Activated naive CD8-positive, alpha-beta T cell treated with anti-CD3 and anti-CD28 coated beads, Interleukin-2, amount 50 U/mL, for 24 hours (primary cell): Measurements from ENCODE around the gene EDNRA.

Experiments used
- ATAC-seq: fragments of 150-1000 bp; cut with Tn5 transposase; one replicate; pipeline ENCODE4 v1.10.0; 2021
- DNase-seq: peaks from one replicate; pipeline ENCODE4 v3.0.0; 2021
- H3K27ac Mint-ChIP-seq: one replicate; pipeline ENCODE4 v1.8.0; 2021; ENCODE audit warnings: mild to moderate bottlenecking, mixed read lengths
- H3K27me3 Mint-ChIP-seq: one replicate; pipeline ENCODE4 v1.8.0; 2021; ENCODE audit warnings: mixed read lengths
- H3K36me3 Mint-ChIP-seq: one replicate; pipeline ENCODE4 v1.8.0; 2021; ENCODE audit warnings: low read depth, mixed read lengths
- H3K4me1 Mint-ChIP-seq: one replicate; pipeline ENCODE4 v1.8.0; 2021; ENCODE audit warnings: mixed read lengths
- H3K4me3 Mint-ChIP-seq: one replicate; pipeline ENCODE4 v1.8.0; 2021; ENCODE audit warnings: mild to moderate bottlenecking, moderate library complexity, mixed read lengths
- H3K9me3 Mint-ChIP-seq: one replicate; pipeline ENCODE4 v1.8.0; 2021; ENCODE audit warnings: mixed read lengths

The EDNRA gene

DNA sequence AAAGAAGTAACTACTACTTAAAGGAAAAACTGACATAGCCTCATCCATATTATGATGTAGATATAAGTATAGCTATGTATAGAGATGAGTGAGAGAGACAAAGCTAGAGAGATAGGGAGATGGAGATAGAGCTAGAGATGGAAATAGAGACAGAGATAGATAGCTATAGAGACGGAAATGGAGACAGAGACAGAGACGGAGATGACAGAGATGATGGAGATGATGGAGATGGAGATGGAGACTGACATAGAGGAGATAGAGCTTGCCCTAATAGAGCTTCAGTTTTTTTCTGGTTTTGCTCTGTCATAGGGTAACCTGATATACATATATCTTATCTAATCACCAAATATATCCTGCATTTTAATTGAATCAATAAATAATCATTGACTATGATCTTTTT is 4.3 kb downstream of the EDNRA start:
- no peak overlapping the region for H3K27ac Mint-ChIP-seq
- H3K4me1 Mint-ChIP-seq = peaks cover 3% of the 10 kb centered on the region
- H3K27me3 Mint-ChIP-seq = peaks cover 18% of the 10 kb centered on the region
- H3K36me3 Mint-ChIP-seq = no peaks in the 10 kb centered on the region
- no peak overlapping the region for H3K4me3 Mint-ChIP-seq
- H3K9me3 Mint-ChIP-seq = no peaks in the 10 kb centered on the region
- ATAC-seq (no peak), DNase-seq (no peak)

DNA sequence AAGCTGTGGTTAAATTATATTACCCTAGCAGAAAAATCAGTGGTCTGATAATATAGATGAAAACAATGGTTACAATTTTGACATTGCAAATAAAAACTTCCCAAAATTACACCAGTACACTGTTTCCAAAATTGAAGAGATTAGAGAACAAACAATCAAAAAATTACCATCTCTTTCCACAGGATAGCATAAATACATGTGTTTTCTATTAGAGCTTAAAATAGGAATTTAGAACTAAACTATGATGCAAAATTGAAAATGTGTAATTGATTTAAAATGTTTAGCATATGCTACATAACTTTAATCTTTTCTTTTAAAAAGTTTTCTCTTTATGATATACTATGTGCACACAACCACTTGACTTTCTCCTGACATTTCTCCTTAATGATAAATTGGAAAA is 6.7 kb downstream of the EDNRA start:
- Mint-ChIP-seq H3K4me3 (no peak overlapping the region), H3K27me3 (peaks cover 1% of the 10 kb centered on the region), H3K4me1 (no peaks in the 10 kb centered on the region), H3K36me3 (no peaks in the 10 kb centered on the region), H3K27ac (no peak overlapping the region), H3K9me3 (no peaks in the 10 kb centered on the region)
- DNase-seq (no peak), ATAC-seq (no peak)

DNA sequence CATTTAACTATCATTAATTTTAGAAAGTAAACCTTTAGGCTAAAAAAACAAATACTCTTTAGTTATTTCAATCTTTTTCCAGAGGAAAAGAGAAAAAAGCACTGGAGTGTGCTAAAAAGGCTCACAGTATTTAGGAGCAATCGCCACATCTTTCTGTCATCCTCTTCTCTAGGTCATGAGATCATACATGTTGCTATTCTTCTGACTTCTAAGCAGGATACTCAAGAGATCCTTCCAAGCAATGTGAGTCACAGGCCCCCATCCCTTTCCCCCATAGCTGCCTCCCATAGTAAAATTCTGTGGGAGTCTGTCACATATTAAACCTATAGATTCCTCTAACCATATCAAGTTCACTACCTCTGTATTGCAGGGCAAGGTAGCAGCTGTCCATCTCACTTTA is 7.7 kb downstream of the EDNRA start:
- Mint-ChIP-seq H3K4me3 (no peak overlapping the region), H3K36me3 (no peaks in the 10 kb centered on the region), H3K27me3 (no peaks in the 10 kb centered on the region), H3K9me3 (no peaks in the 10 kb centered on the region), H3K27ac (no peak overlapping the region), H3K4me1 (no peaks in the 10 kb centered on the region)
- DNase-seq (no peak), ATAC-seq (no peak)

DNA sequence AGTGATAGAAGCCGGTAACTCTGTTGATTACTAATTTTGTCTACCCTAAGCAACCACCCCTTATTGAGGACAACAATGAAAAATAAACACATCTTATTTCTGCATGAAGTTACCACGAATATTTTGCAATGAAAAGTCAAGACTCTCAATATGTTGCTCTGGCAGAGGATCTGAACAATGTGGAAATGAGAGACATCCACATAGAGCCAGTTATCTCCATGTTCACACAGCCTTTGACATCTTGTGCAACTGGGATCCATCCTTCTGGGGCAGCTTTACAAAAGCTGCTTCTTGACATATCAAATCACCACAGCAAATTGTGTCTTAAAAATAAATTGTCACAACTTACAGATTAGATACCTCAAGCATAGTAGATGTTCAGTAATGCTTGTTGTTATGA is 10.2 kb downstream of the EDNRA start:
- Mint-ChIP-seq H3K27me3 (no peaks in the 10 kb centered on the region), H3K4me1 (no peaks in the 10 kb centered on the region)
- DNase-seq = no peak

DNA sequence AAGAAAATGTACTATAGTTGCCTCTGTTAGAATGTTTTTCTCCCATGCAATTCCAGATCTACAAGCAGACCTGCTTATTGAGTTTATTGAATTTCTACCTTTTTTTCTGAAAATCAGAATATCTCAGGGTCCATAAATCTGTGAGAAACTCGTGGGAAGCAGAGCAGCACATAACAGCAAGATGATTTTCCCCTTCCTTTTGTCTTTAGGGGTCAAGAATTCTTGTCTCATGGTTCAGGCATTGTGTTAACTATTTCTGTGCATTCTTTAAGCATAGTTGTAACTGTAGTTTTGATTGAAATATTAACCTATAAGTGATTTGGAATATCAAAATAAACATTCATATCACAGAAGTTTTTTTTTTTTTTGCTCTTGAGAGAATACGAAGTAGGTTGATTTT is 11.4 kb downstream of the EDNRA start:
- Mint-ChIP-seq H3K27ac (no peak overlapping the region), H3K4me3 (no peak overlapping the region)

More for the DNA sequence above, 10.2 kb downstream of the EDNRA start:
- H3K9me3 Mint-ChIP-seq = no peaks in the 10 kb centered on the region
- no peak overlapping the region for H3K27ac Mint-ChIP-seq
- no peaks in the 10 kb centered on the region for H3K36me3 Mint-ChIP-seq
- ATAC-seq = no peak
- H3K4me3 Mint-ChIP-seq = no peak overlapping the region

DNA sequence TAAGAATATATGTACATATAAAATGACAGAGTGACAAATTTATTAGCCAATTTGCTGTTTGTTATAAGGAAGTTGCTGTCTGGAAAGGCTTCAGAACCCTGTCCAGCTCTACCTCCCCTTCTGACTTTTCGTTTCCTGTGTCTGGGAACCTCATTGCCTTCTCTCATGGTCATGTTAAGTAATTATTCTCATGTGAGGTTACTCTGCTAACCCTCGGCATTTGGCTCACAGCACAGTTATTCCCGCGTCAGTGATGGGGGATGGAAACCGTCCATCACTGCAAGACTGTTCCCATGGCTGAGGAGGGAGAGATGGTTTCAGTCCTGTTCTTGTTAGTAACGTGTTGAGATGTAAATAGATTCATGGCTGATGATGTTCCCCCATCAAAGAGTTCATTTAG is 11.9 kb downstream of the EDNRA start:
- Mint-ChIP-seq H3K4me1 (no peaks in the 10 kb centered on the region), H3K4me3 (no peak overlapping the region), H3K27me3 (no peaks in the 10 kb centered on the region), H3K36me3 (no peaks in the 10 kb centered on the region), H3K27ac (no peak overlapping the region), H3K9me3 (no peaks in the 10 kb centered on the region)
- DNase-seq (no peak), ATAC-seq (no peak)

More for the DNA sequence above, 11.4 kb downstream of the EDNRA start:
- no peaks in the 10 kb centered on the region for H3K9me3 Mint-ChIP-seq
- H3K27me3 Mint-ChIP-seq = no peaks in the 10 kb centered on the region
- no peaks in the 10 kb centered on the region for H3K36me3 Mint-ChIP-seq
- ATAC-seq = no peak
- no peak for DNase-seq
- no peaks in the 10 kb centered on the region for H3K4me1 Mint-ChIP-seq

DNA sequence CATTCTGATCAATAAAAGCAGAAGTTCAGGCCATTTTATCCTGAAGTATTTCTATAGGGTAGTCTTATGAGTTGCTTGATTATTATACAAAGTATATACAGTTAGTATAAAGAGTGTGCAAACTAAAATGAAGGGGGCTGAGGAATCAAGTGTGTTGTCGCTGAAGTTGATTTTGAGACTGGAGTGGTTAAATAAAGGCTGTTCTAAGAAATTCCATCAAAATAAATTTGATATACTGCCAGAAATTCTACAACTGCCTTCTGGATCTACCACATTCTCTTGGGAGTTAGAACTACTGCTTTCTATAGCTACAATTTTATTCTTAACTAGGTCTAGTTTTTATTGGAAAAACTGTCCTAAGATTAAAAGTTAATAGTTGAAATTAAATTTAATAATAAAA is 12.4 kb downstream of the EDNRA start:
- H3K4me3 Mint-ChIP-seq = no peak overlapping the region
- DNase-seq (no peak), ATAC-seq (no peak)
- no peaks in the 10 kb centered on the region for H3K27me3 Mint-ChIP-seq
- no peaks in the 10 kb centered on the region for H3K9me3 Mint-ChIP-seq
- H3K36me3 Mint-ChIP-seq = no peaks in the 10 kb centered on the region
- H3K27ac Mint-ChIP-seq = no peak overlapping the region
- H3K4me1 Mint-ChIP-seq = no peaks in the 10 kb centered on the region

DNA sequence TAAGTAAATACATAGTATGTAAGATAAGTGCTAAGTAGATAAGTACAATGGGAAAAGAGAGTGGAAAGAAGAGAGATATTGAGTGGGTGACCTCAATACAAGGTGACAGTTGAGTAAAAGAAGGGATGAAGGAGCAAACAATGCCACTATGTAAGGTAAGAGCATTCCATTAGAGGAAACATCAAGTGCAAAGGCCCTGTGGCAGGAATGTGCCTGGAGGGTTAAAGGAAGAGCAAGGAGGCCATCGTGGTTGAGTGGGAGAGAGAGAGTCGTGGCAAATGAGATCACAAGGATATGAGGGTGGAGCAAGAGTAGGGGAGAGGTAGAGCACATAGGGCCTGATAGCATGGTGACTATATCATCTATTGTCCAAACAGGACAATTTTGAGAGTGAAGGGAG is 13.4 kb downstream of the EDNRA start:
- Mint-ChIP-seq H3K4me3 (no peak overlapping the region), H3K36me3 (no peaks in the 10 kb centered on the region), H3K4me1 (no peaks in the 10 kb centered on the region), H3K9me3 (no peaks in the 10 kb centered on the region), H3K27ac (no peak overlapping the region), H3K27me3 (no peaks in the 10 kb centered on the region)
- ATAC-seq = no peak
- DNase-seq = no peak

DNA sequence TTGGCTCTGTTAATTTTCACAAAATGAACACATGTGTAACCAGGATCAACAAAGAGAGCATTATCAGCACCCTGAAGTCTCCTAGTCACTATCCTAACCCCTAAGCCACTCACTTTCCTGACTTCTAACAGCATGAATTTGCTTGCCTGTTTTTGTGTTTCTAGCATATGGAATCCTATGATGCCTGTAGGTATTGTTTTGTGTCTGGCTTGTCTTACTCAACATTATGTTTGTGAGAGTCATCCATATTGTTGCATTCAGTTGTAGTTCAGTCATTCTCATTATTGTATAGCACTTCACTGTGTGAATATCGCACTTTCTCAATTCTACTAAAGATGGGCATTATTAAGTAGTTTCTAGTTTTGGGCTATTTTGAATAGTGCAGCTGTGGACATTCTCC is 15.6 kb downstream of the EDNRA start:
- no peaks in the 10 kb centered on the region for H3K36me3 Mint-ChIP-seq
- no peaks in the 10 kb centered on the region for H3K9me3 Mint-ChIP-seq
- no peak for DNase-seq
- H3K4me1 Mint-ChIP-seq = no peaks in the 10 kb centered on the region
- ATAC-seq = no peak
- no peak overlapping the region for H3K4me3 Mint-ChIP-seq
- H3K27me3 Mint-ChIP-seq = peaks cover 9% of the 10 kb centered on the region
- H3K27ac Mint-ChIP-seq = no peak overlapping the region

DNA sequence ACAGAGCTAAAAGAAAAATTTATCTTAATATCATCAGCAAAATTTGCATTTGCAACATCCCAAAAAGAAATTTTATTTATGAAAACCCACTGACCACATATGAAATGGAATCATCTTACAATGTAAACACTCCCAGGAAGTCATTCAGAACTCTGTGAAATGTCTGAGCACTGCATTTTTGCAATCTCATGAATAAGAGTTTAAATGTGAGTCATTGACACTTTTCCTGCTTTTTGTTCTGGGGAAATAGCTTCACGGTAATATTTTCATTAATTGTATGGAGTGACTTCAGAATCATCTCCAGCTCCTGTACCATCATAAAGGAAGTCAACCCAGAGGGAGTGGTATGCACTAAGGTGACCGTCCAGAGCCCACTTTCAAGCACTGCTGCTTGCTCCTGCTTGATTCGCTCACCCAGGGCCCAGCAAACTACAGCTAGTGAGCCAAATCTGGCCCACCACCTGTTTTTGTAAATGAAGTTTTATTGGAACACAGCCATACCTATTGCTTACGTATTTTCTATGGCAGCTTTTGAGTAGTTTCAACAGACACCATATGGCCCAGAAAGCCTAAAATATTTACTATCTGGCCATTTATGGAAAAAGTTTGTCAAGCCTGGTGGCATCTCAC is 17.2 kb downstream of the EDNRA start:
- Mint-ChIP-seq H3K27me3 (peaks cover 12% of the 10 kb centered on the region), H3K9me3 (no peaks in the 10 kb centered on the region), H3K27ac (no peak overlapping the region), H3K4me3 (no peak overlapping the region), H3K36me3 (no peaks in the 10 kb centered on the region), H3K4me1 (no peaks in the 10 kb centered on the region)
- DNase-seq (no peak), ATAC-seq (no peak)

DNA sequence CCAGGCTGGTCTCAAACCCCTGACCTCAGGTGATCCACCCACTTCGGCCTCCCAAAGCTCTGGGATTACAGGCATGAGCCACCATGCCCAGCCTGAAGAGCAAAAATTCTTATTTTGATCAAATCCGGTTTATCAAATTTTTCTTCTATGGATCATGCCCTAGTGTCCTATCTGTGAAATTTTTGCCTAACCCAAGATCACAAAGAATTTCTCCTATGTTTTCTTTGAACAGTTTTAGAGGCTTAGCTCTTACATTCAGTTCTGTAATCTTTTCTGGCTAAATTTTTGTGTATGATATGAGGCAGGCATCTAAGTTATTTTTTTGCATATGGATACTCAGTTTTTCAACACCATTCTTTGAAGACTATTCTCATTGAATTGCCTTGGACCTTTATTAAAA is 27.4 kb downstream of the EDNRA start:
- no peaks in the 10 kb centered on the region for H3K36me3 Mint-ChIP-seq
- H3K27ac Mint-ChIP-seq = no peak overlapping the region
- peaks cover 12% of the 10 kb centered on the region for H3K27me3 Mint-ChIP-seq
- no peaks in the 10 kb centered on the region for H3K4me1 Mint-ChIP-seq
- DNase-seq (no peak), ATAC-seq (no peak)
- no peak overlapping the region for H3K4me3 Mint-ChIP-seq
- H3K9me3 Mint-ChIP-seq = no peaks in the 10 kb centered on the region

DNA sequence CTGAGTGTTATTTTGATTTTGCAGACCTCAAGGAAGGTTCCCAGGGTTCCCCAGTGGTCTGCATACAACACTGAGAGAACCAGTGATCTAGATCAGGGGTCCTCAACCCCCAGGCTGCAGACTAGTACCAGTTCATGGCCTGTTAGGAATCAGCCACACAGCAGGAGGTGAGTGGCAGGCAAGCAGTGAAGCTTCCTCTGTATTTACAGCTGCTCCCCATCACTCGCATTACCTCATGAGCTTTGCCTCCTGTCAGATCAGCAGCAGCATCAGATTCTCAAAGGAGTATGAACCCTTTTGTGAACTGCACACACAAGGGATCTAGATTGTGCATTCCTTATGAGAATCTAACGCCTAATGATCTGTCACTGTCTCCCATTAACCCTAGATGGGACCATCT is 28.5 kb downstream of the EDNRA start:
- Mint-ChIP-seq H3K27ac (no peak overlapping the region), H3K4me3 (no peak overlapping the region), H3K27me3 (peaks cover 10% of the 10 kb centered on the region), H3K4me1 (no peaks in the 10 kb centered on the region), H3K9me3 (no peaks in the 10 kb centered on the region), H3K36me3 (no peaks in the 10 kb centered on the region)
- DNase-seq (no peak), ATAC-seq (no peak)

DNA sequence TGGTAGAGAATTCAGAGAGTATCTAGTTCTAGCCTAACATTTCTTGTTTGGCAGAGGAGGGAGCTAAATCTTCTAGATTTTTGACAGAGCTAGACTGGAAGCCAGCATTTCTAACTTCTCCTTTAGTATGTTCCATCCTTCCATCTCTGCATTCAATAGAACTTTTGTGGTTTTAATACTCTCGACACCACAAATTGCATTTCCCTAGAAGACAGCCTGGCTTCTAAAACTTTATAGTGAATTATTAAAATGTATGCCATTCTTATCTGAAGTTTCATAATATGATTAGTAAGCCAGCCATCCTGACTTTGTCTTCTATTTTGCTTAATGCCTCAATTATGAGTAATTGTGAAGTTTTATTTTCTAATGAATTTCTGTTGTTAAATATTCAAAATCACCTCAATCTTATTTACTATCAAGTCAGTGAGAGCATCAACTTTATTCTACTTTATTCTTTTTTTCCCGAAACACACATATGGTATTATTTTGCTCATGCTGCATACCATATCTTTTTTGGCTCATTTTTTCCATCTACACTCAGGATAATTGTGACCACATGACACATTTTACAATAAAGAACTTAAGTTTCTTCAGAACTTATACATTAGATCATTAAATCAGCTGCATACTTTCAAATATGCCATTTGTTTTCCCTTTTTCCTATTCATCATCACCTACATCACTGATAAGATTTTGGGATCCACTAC is 30.2 kb downstream of the EDNRA start:
- ATAC-seq = no peak
- Mint-ChIP-seq H3K36me3 (no peaks in the 10 kb centered on the region), H3K27me3 (peaks cover 8% of the 10 kb centered on the region), H3K9me3 (no peaks in the 10 kb centered on the region), H3K4me1 (no peaks in the 10 kb centered on the region), H3K27ac (no peak overlapping the region), H3K4me3 (no peak overlapping the region)
- DNase-seq = no peak

DNA sequence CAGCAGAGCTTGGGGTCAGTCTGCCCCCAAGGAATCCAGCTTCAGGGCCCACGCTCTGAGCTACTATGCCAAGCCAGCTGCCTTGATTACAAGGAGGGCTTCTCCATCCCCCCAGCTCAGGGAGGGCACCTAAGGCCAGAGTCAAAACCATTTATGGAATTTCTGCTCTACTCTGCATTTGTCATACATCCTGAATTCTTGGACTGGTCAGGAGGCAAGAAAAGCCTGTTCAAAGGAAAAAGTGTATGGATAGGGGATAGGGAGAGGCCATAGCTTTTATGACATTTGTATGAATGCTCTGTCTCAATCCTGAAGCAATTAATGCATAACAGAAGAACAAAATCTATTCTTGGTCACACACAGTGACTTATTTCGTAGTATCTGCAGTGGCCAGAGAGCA is 32.2 kb downstream of the EDNRA start:
- DNase-seq (no peak), ATAC-seq (no peak)
- H3K27me3 Mint-ChIP-seq = peaks cover 8% of the 10 kb centered on the region
- H3K36me3 Mint-ChIP-seq = no peaks in the 10 kb centered on the region
- H3K4me1 Mint-ChIP-seq = no peaks in the 10 kb centered on the region
- H3K9me3 Mint-ChIP-seq = no peaks in the 10 kb centered on the region
- H3K4me3 Mint-ChIP-seq = no peak overlapping the region
- H3K27ac Mint-ChIP-seq = no peak overlapping the region

DNA sequence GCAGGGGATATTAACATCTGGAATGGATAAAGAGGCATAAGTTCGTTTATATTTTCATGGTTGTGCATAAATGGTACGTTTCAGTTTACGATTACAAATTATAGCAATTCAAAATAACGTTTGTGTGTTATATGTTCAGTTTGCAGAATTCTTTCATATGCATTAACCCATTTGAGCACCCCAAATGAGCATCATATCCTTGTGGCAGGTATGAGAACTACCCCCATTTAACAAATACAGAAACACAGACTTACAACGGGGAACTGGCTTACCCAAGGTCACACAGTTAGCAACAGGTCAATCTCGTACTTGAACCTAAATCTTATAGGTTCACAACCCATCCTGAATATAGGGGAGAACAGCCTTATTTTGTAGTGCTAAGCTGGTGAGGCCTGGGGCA is 33.1 kb downstream of the EDNRA start:
- H3K36me3 Mint-ChIP-seq = no peaks in the 10 kb centered on the region
- no peaks in the 10 kb centered on the region for H3K9me3 Mint-ChIP-seq
- H3K27ac Mint-ChIP-seq = no peak overlapping the region
- peaks cover 9% of the 10 kb centered on the region for H3K27me3 Mint-ChIP-seq
- H3K4me1 Mint-ChIP-seq = no peaks in the 10 kb centered on the region
- H3K4me3 Mint-ChIP-seq = no peak overlapping the region
- DNase-seq = no peak
- ATAC-seq = no peak
